Measurements from ENCODE around the gene NEDD4L. TPM values are rescaled to one million over a fixed set of nuclear protein-coding genes. Genes with fewer than 3 reads are reported as not detected.

Gene NEDD4L
- total and polyA plus RNA-seq, 4 donors = 10.2 to 20.3 (median 13.2) TPM

DNA sequence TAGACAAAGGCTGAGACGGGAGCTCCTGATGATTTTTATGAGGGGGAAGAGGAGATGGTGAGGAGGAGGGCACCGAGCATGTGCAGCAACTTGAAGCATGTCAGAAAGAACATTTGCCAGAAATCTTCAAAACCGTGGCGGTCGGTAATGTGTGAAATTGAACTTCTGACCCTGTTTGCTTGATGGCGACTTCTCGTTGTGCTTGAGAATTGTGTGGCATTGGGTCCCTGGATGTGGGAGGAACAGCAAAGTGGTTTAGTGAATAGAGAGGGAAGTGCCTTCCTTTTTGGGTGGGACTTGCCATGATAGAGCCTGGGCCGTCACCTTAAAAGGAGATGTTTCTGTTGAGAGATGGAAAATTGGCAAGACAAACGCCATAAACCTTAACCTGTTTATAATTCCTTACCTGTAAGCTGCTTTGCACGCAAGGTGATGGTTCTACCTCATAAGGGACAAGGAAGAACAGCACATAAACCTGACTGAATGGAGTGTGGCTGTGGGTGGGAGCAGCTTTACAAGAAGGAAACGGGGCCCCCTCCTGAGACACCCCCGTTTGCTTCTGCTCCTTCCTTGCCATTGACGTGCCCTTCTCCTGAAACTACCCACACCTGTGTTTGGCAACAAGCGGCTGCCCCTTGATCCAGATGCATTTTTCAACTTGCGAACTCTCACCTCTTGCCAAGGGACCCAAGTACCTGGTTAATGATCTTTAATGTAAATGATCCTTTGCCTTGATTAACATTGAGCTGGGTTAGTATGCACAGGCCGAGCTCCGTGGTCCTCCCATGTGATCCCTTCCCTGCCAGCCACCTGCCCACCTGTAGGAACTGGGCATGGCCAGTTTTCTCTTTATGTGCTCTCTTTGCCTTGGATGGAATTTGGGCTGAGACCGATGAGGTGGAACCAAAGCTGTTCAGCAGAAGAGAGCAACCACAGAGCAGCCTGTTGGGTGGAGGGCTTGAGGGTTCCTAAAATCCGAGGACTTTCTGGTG is 153.2 kb downstream of the NEDD4L start:
- Histone ChIP-seq H3K9ac (ENCODE audit: low read depth in 1 of 2, low read length in 2 of 2) (no peak overlapping the region), H3K27ac (ENCODE audit: low read depth in 1 of 2, low read length in 2 of 2) (no peak overlapping the region), H3K9me3 (ENCODE audit: control insufficient read depth in 4 of 4, low read length in 3 of 4) (no peaks in the 10 kb centered on the region), H3K4me1 (ENCODE audit: control insufficient read depth in 4 of 4, insufficient read depth in 4 of 4, low read length in 3 of 4) (peaks cover 0 to 2% (median 0%) of the 10 kb centered on the region in 4 donors), H3K27me3 (ENCODE audit: control insufficient read depth in 4 of 4, insufficient read depth in 4 of 4, low read length in 3 of 4) (no peaks in the 10 kb centered on the region), H3K36me3 (ENCODE audit: control insufficient read depth in 4 of 4, insufficient read depth in 3 of 4, low read depth in 1 of 4, low read length in 3 of 4) (no peaks in the 10 kb centered on the region), H3K4me3 (ENCODE audit: low read depth in 1 of 3, low read length in 3 of 3) (no peak overlapping the region)
- TF ChIP-seq RXRA (IDR thresholded peaks at IDR 0.05) = no peak
- no peak for TF ChIP-seq FOXA2 (IDR thresholded peaks at IDR 0.05)
- DNase-seq (ENCODE audit: low spot score) = no peak
- WGBS = 80% methylated on average over 19 of the region's 19 CpGs

GRCh38 chr18:58201268-58201667 is 157.2 kb downstream of the NEDD4L start:
- no peak for DNase-seq (ENCODE audit: low spot score)

More at GRCh38 chr18:58201268-58201667, 157.2 kb downstream of the NEDD4L start:
- H3K4me3 ChIP-seq (ENCODE audit: low read depth in 1 of 3, low read length in 3 of 3) = no peak overlapping the region
- H3K27ac ChIP-seq (ENCODE audit: low read depth in 1 of 2, low read length in 2 of 2) = no peak overlapping the region
- TF ChIP-seq SP1 (IDR thresholded peaks at IDR 0.05) (no peak), ZBTB33 (IDR thresholded peaks at IDR 0.05) (no peak), HNF4G (IDR thresholded peaks at IDR 0.05) (no peak), FOXA2 (IDR thresholded peaks at IDR 0.05) (no peak), JUND (IDR thresholded peaks at IDR 0.05) (no peak), NR2F2 (IDR thresholded peaks at IDR 0.05) (no peak), EGR1 (IDR thresholded peaks at IDR 0.05; ENCODE audit: low read depth in 2 of 2) (no peak), YY1 (IDR thresholded peaks at IDR 0.05) (no peak), ATF3 (IDR thresholded peaks at IDR 0.05) (no peak)
- TF ChIP-seq, protein P1, sequence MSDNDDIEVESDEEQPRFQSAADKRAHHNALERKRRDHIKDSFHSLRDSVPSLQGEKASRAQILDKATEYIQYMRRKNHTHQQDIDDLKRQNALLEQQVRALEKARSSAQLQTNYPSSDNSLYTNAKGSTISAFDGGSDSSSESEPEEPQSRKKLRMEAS (IDR thresholded peaks at IDR 0.05) = no peak
- TF ChIP-seq, protein P2, sequence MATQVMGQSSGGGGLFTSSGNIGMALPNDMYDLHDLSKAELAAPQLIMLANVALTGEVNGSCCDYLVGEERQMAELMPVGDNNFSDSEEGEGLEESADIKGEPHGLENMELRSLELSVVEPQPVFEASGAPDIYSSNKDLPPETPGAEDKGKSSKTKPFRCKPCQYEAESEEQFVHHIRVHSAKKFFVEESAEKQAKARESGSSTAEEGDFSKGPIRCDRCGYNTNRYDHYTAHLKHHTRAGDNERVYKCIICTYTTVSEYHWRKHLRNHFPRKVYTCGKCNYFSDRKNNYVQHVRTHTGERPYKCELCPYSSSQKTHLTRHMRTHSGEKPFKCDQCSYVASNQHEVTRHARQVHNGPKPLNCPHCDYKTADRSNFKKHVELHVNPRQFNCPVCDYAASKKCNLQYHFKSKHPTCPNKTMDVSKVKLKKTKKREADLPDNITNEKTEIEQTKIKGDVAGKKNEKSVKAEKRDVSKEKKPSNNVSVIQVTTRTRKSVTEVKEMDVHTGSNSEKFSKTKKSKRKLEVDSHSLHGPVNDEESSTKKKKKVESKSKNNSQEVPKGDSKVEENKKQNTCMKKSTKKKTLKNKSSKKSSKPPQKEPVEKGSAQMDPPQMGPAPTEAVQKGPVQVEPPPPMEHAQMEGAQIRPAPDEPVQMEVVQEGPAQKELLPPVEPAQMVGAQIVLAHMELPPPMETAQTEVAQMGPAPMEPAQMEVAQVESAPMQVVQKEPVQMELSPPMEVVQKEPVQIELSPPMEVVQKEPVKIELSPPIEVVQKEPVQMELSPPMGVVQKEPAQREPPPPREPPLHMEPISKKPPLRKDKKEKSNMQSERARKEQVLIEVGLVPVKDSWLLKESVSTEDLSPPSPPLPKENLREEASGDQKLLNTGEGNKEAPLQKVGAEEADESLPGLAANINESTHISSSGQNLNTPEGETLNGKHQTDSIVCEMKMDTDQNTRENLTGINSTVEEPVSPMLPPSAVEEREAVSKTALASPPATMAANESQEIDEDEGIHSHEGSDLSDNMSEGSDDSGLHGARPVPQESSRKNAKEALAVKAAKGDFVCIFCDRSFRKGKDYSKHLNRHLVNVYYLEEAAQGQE (IDR thresholded peaks at IDR 0.05) = no peak
- H3K9me3 ChIP-seq (ENCODE audit: control insufficient read depth in 4 of 4, low read length in 3 of 4) = no peaks in the 10 kb centered on the region
- H3K27me3 ChIP-seq (ENCODE audit: control insufficient read depth in 4 of 4, insufficient read depth in 4 of 4, low read length in 3 of 4) = no peaks in the 10 kb centered on the region
- peaks cover 0 to 2% (median 0%) of the 10 kb centered on the region in 4 donors for H3K4me1 ChIP-seq (ENCODE audit: control insufficient read depth in 4 of 4, insufficient read depth in 4 of 4, low read length in 3 of 4)
- 80% methylated on average over 5 of the region's 5 CpGs for WGBS
- H3K9ac ChIP-seq (ENCODE audit: low read depth in 1 of 2, low read length in 2 of 2) = no peak overlapping the region
- H3K36me3 ChIP-seq (ENCODE audit: control insufficient read depth in 4 of 4, insufficient read depth in 3 of 4, low read depth in 1 of 4, low read length in 3 of 4) = no peaks in the 10 kb centered on the region

All from liver (tissue), 9 donors.